Omental fat pad (tissue), 4 donors: ENCODE results near the gene MTMR3. TPM values are rescaled to one million over a fixed set of nuclear protein-coding genes. Genes with fewer than 3 reads are reported as not detected.
"Not testable (repeated sequence)": the region's sequence is repeated elsewhere in the genome, so short reads cannot be mapped to it uniquely, and the experiment has no call there.

Experiments
- ATAC-seq: fragments of 150-250 bp; one replicate; pipeline ENCODE4 v1.9.1; 2016; ENCODE audit warnings: mild to moderate bottlenecking, moderate library complexity; ENCODE audit not compliant: low FRiP score
- DNase-seq: peaks from one replicate; pipeline ENCODE4 v3.0.0-alpha.2; 2019; ENCODE audit warnings: low spot score
- total RNA-seq, 4 donors: library from RNA; depleted of rRNA; stranded (reverse); fragments of >200 nt; gene quantifications; one replicate each; pipeline ENCODE4 v1.1.0, GENCODE V29; 2016
- TF ChIP-seq, protein P1 (sequence below), 3 donors: fragments of 450-650 bp; IDR thresholded peaks; one replicate each; pipeline ENCODE4 v1.5.1; 2016 to 2017; ENCODE audit warnings: antibody characterized with exemption in 3 of 3, mild to moderate bottlenecking in 3 of 3, moderate library complexity in 2 of 3

The MTMR3 gene
- 10 to 100 TPM; 41.3 to 88.9 (median 53.2) TPM for total RNA-seq

DNA sequence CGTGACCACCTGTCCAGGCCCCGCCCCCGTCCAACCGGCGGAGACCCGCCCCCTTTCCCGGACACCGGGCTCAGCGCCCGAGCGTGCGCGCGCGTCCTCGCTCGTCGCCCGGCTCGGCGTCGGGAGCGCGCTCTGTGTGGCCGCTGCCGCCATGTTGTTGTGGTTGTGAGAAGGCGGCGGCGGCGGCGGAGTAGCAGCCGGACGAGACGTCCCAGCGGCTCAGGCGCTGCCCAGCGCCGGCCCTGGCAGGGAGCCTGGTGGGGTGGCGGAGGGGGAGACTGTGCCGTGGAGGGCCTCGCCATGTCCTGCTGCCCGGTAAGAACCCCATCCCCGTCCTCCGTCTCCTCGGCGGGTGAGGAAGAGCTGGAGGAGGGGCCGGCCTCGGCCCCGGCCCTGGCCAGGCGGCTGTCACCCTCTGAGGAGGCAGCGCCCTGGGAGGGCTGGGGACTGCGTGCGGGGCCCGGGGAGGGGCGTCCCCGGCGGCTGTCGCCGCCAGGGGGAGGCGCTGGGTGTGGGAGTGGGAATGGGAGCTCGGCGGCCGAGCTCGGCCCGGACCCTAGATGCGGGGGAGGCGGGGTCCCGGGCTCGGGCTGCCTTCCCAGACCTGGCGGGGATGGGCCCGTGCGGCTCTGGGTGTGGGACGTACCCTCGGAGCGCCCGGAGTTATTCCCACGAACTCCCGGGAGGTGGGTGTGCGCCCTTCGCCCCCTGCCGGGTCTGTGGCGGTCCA, at the start of gene MTMR3:
MTMR3 (plus strand) TSS at position 130 of the 730 bp plus-strand sequence. CDS start 87,886 bp downstream, outside the sequence.
- ATAC-seq (peak; percentile 79), DNase-seq (peak; percentile 91)
- TF ChIP-seq, protein P1, sequence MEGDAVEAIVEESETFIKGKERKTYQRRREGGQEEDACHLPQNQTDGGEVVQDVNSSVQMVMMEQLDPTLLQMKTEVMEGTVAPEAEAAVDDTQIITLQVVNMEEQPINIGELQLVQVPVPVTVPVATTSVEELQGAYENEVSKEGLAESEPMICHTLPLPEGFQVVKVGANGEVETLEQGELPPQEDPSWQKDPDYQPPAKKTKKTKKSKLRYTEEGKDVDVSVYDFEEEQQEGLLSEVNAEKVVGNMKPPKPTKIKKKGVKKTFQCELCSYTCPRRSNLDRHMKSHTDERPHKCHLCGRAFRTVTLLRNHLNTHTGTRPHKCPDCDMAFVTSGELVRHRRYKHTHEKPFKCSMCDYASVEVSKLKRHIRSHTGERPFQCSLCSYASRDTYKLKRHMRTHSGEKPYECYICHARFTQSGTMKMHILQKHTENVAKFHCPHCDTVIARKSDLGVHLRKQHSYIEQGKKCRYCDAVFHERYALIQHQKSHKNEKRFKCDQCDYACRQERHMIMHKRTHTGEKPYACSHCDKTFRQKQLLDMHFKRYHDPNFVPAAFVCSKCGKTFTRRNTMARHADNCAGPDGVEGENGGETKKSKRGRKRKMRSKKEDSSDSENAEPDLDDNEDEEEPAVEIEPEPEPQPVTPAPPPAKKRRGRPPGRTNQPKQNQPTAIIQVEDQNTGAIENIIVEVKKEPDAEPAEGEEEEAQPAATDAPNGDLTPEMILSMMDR (IDR thresholded peaks at IDR 0.05), result peak in 1 of 3 donors; percentile 1

DNA sequence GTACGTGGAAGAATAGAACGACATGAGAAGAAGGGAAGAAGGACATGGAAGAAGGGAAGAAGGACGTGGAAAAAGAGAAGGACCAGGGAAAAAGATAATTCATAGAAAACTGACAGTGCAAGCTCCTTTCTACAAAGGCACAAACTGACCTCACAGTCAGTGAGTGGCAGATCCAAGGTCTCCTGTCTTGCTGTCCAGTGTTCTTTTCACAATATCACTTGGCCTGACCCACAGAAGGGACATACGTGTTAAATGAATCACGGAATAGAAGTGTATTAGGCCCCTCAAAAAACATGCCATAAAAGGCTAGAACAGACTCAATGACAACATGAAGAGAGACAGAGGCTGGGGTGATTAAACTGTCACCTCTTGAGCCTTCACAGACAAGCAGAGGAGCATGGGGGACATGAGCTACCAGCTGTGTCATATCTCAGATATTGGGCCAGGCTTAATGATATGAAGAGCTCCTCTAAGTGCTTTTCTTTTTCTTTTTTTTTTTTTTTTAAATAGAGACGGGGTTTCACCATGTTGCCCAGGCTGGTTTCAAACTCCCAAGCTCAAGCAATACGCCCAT, 49.5 kb upstream of the MTMR3 start:
- TF ChIP-seq, protein P1 (IDR thresholded peaks at IDR 0.05), result no peak
- ATAC-seq, result no peak
- no peak for DNase-seq

DNA sequence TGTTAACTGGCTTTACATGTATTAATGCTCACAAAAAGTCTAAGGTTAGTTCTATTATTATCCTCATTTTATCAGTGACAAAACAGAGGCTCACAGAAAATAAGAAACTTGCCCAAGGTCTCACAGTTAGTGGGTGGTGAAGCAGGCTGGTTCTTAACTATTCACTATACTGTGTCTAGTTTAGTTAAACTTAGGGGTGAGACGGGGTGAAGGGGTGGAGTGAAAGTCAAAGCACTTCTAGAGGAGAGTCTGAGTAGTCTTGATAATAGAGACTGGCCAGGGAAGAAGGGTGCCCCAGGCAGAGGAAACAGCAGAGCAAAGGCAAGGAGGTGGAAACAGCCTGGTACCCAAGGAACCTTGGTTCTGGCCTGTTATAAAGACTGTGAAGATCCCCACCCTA, 48.9 kb upstream of the MTMR3 start:
- no peak for DNase-seq
- ATAC-seq, result no peak
- TF ChIP-seq, protein P1 (IDR thresholded peaks at IDR 0.05), result no peak

DNA sequence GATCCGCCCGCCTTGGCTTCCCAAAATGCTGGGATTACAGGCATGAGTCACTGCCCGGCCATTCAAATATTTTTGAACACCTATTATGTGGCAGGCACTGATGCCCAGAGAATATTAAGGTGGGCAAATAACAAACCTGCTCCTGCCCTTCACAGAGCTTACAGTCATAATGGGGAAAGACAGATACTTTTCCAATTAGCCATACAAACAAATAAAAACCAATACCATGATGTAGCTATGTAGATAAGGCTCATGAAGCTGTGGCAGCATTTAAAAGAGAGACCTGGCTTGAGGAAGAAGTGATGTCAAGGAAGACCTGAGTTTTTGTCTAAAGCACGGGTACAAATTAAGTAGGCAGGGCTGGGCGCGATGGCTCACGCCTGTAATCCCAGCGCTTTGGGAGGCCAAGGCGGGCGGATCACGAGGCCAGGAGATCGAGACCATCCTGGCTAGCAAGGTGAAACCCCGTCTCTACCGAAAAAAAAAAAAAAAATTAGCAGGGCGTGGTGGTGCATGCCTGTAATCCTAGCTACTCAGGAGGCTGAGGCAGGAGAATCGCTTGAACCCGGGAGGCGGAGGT, 46.1 kb upstream of the MTMR3 start:
- not testable (repeated sequence) for ATAC-seq, DNase-seq

DNA sequence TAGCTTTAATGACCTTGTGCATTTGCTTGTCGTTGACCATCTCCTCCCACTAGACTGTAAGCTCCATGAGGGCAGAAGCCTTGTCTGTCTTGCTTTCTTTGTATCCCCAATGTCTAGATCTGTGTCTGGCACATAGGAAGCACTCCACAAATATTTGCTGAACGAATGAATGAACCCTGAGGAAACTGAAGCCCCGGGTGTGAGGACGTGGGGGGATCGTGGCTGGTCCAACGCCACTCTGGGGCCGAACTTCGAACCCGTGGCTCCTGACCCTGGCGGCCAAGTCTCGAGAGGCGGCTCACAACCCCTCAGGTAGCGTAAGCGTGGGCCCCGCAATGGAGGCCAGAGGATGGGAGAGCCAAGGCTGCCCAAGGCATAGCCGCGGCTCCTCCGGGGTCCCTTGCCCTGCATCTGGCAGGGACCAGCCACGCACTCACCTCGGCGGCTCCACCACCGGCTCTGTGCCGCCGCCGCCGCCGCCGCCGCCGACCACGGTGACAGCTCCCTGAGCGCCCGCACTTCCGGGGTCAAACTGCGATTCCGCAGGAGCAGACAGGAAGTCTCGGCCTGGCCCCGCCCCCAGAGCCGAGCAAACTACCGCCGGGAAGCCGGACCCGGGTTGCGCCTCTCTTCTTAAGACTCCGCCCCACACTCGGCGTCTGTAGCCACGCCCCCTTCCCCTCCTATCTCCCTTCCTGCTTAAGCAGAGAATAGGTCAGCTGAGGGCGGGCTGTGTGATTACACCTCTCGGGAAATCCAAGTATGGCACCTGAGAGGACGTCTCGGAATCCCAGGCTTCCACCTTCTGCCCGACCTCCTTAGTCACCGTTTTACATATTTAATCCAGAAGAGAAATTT, 45.0 kb upstream of the MTMR3 start, which contains the start of gene ASCC2:
ASCC2 (minus strand) TSS at position 534 of the 858 bp plus-strand sequence. CDS start 5,949 bp downstream, outside the sequence.
- TF ChIP-seq, protein P1 (IDR thresholded peaks at IDR 0.05), result no peak
- ATAC-seq (peak; percentile 98), DNase-seq (peak; percentile 98)

DNA sequence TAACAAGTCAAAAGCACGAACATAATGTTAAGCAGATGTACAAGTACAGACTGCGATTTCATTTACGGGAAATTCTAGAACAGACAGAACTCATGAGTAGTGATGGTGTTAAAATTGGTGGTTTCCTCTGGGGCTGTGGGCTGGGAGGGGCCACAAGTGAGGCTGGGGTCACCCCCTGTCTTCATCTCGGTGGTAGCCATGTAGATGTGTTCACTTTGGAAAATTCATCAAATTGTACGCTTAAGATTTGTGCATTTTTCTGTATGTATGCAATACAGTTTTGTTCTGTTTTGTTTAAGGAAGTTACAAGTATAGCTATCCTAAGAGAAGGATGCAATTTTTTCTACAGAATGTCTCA, 44.4 kb upstream of the MTMR3 start:
- no peak for DNase-seq
- ATAC-seq, result no peak
- TF ChIP-seq, protein P1 (IDR thresholded peaks at IDR 0.05), result no peak

DNA sequence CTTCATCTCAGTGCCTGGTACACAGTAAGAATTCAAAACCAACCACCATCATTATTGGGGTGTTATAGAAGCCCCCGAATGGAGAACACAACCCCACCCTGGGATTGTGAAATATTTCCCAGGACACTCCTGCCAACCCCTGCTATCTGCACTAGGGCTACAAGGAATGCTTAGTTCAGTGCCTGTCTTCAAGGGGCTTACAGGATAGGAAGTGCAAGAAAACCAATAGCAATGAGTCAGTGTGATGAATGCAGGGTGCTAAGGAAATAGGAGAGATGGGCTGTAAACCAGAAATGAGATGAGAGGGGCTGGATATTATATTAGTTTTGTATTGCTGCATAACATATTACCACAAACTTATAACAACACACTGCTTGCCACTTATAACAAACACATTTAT, 43.9 kb upstream of the MTMR3 start:
- no peak for ATAC-seq
- TF ChIP-seq, protein P1 (IDR thresholded peaks at IDR 0.05), result no peak
- DNase-seq, result no peak
